ENCODE data around the gene CD36.
"Not testable (repeated sequence)": the region's sequence is repeated elsewhere in the genome, so short reads cannot be mapped to it uniquely, and the experiment has no call there.

CD36 gene

GRCh38 chr7:80654887-80655340, 16.5 kb downstream of the CD36 start:
- no peak for DNase-seq (ENCODE audit: low spot score)

- DNase-seq (ENCODE audit: low spot score) = no peak
Measured at GRCh38 chr7:80656029-80656428, 17.6 kb downstream of the CD36 start.

- peak; percentile 30 for DNase-seq (ENCODE audit: low spot score)
Measured at GRCh38 chr7:80659120-80660055, 20.9 kb downstream of the CD36 start.

GRCh38 chr7:80660939-80661338, 22.5 kb downstream of the CD36 start:
- DNase-seq (ENCODE audit: low spot score) = no peak

GRCh38 chr7:80661729-80662128, 23.3 kb downstream of the CD36 start:
- DNase-seq (ENCODE audit: low spot score) = no peak

GRCh38 chr7:80662252-80662651, 23.8 kb downstream of the CD36 start:
- DNase-seq (ENCODE audit: low spot score) = no peak

- no peak for DNase-seq (ENCODE audit: low spot score)
Measured at GRCh38 chr7:80665526-80665925, 27.1 kb downstream of the CD36 start.

GRCh38 chr7:80666376-80666775, 27.9 kb downstream of the CD36 start:
- no peak for DNase-seq (ENCODE audit: low spot score)

- not testable (repeated sequence) for DNase-seq (ENCODE audit: low spot score)
Measured at GRCh38 chr7:80669367-80669766, 30.9 kb downstream of the CD36 start.

- no peak for DNase-seq (ENCODE audit: low spot score)
Measured at GRCh38 chr7:80671744-80672143, 33.3 kb downstream of the CD36 start.

- no peak for DNase-seq (ENCODE audit: low spot score)
Measured at GRCh38 chr7:80675090-80675489, 36.6 kb downstream of the CD36 start.

GRCh38 chr7:80676404-80676803, 38.0 kb downstream of the CD36 start:
- DNase-seq (ENCODE audit: low spot score) = no peak

GRCh38 chr7:80677629-80678028, 39.2 kb downstream of the CD36 start:
- DNase-seq (ENCODE audit: low spot score) = no peak

GRCh38 chr7:80678707-80679106, 40.3 kb downstream of the CD36 start:
- DNase-seq (ENCODE audit: low spot score) = no peak

- no peak for DNase-seq (ENCODE audit: low spot score)
Measured at GRCh38 chr7:80679921-80680907, 41.8 kb downstream of the CD36 start.

- DNase-seq (ENCODE audit: low spot score) = peak; percentile 46
Measured at GRCh38 chr7:80681272-80681885, 42.9 kb downstream of the CD36 start.

- DNase-seq (ENCODE audit: low spot score) = no peak
Measured at GRCh38 chr7:80682744-80683143, 44.3 kb downstream of the CD36 start.

- DNase-seq (ENCODE audit: low spot score) = peak; percentile 35
Measured at GRCh38 chr7:80686576-80686975, 48.1 kb downstream of the CD36 start.

GRCh38 chr7:80699045-80699638, 60.7 kb downstream of the CD36 start:
- DNase-seq (ENCODE audit: low spot score) = peak; percentile 38

- no peak for DNase-seq (ENCODE audit: low spot score)
Measured at GRCh38 chr7:80699721-80700256, 61.3 kb downstream of the CD36 start.

- DNase-seq (ENCODE audit: low spot score) = no peak
Measured at GRCh38 chr7:80703272-80703671, 64.8 kb downstream of the CD36 start.
